ENCODE data around the gene RCOR1. TPM values are rescaled to one million over a fixed set of nuclear protein-coding genes. Genes with fewer than 3 reads are reported as not detected.

Gene RCOR1
- total RNA-seq, 6 experiments from 2014 or later: 24.5 to 27.6 (median 25.1) TPM

DNA sequence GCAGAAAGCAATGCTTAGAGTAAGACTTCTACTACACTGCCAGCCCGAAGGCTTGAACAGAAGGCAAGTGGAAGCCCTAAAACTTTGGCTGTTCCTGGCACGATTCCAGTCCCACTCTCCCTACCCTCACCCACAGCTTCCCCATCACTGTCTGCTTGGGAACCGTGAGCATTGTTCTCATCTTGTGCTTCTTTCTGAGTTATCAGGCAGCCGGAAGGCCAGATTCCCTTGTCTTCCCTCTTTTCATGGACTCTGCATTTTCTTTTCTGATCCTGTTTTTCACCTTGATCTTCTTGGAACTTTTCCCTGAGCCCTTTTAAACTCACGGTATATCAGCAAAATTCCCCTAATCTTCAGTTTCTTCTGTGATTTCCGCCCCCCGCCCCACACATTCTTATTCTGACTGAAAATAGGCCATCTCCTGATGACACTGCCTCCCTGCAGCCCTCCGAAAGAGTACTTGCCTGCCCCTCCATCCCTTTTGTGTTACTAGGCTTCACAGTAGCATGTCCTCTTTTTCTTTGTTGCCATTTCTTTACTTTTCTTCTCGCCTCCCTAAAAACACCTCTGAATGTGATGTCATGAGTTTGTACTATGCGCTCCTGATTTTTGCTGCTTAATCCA lies 29.9 kb downstream of the RCOR1 start:
- Mint-ChIP-seq H3K9me3 (no peaks in the 10 kb centered on the region), H3K4me3 (no peak overlapping the region), H3K27me3 (ENCODE audit: insufficient read depth) (no peaks in the 10 kb centered on the region; the same call in 1 of the 2 replicates), H3K27ac (no peak overlapping the region), H3K4me1 (ENCODE audit: low read depth) (peaks cover 35% of the 10 kb centered on the region), H3K36me3 (ENCODE audit: low read depth) (0 out of 2 replicates have a peak, but pooled peaks cover 6% of the 10 kb centered on the region)
- DNase-seq: no peak
- TF ChIP-seq, protein P1, sequence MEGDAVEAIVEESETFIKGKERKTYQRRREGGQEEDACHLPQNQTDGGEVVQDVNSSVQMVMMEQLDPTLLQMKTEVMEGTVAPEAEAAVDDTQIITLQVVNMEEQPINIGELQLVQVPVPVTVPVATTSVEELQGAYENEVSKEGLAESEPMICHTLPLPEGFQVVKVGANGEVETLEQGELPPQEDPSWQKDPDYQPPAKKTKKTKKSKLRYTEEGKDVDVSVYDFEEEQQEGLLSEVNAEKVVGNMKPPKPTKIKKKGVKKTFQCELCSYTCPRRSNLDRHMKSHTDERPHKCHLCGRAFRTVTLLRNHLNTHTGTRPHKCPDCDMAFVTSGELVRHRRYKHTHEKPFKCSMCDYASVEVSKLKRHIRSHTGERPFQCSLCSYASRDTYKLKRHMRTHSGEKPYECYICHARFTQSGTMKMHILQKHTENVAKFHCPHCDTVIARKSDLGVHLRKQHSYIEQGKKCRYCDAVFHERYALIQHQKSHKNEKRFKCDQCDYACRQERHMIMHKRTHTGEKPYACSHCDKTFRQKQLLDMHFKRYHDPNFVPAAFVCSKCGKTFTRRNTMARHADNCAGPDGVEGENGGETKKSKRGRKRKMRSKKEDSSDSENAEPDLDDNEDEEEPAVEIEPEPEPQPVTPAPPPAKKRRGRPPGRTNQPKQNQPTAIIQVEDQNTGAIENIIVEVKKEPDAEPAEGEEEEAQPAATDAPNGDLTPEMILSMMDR (IDR thresholded peaks at IDR 0.05): no peak

DNA sequence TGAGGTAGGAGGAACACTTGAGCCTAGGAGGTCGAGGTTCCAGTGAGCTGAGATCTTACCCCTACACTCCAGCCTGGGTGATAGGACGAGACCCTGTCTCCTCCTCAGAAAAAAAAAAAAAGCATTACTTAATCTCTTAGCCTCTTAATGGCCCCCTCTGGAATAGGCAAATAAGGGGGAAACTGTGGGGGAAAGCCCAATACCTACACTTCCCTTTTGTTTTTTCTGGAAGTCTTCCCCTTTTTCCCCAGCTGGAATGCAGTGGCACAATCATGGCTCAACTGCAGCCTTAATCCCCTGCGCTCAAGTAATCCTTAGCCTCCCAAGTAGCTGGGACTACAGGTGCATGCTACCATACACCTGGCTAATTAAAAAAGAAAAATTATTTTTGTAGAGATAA lies 32.2 kb downstream of the RCOR1 start:
- 0 out of 2 replicates have a peak, but pooled peaks cover 6% of the 10 kb centered on the region for H3K36me3 Mint-ChIP-seq (ENCODE audit: low read depth)
- peaks cover 50% of the 10 kb centered on the region for H3K4me1 Mint-ChIP-seq (ENCODE audit: low read depth)
- H3K27ac Mint-ChIP-seq: no peak overlapping the region
- TF ChIP-seq, protein P1 (IDR thresholded peaks at IDR 0.05): no peak
- H3K4me3 Mint-ChIP-seq: no peak overlapping the region
- no peaks in the 10 kb centered on the region for H3K9me3 Mint-ChIP-seq
- no peaks in the 10 kb centered on the region; the same call in 1 of the 2 replicates for H3K27me3 Mint-ChIP-seq (ENCODE audit: insufficient read depth)
- no peak for DNase-seq

DNA sequence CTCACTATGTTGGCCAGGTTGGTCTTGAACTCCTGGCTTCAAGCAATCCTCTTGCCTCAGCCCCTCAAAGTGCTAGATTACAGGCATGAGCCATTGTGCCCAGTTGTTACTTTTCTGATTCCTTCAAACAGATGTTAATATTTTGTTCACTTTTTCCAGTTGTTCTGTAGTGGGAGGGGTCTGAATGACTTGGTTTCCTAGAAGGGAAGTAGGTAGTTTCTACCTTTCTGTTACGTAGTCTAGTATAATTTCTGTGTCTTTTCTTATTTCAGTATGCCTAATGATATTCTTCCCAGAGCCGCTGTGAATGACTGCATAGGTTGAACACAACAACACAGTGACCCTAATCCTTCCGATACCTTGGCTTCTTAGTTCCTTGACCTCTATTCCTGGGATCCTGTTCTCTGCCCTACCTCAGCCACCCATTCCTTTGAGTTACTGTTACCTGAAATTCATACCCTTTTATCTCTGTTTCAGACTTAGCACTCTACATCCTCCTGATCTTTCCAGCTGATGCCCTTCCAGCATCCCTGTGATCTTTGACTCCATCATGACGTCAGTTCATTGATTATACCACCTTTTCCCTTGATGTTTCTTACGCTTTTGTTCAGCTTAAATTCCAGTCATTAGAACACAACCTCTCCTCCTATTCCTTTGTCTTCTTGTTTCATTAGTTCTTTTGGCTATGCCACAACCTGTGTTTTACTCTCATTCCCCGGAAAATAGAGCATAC lies 33.3 kb downstream of the RCOR1 start:
- Mint-ChIP-seq H3K4me3 (no peak overlapping the region), H3K27me3 (ENCODE audit: insufficient read depth) (no peaks in the 10 kb centered on the region; the same call in 1 of the 2 replicates), H3K27ac (no peak overlapping the region), H3K9me3 (no peaks in the 10 kb centered on the region), H3K4me1 (ENCODE audit: low read depth) (peaks cover 50% of the 10 kb centered on the region), H3K36me3 (ENCODE audit: low read depth) (0 out of 2 replicates have a peak, but pooled peaks cover 2% of the 10 kb centered on the region)
- TF ChIP-seq, protein P1 (IDR thresholded peaks at IDR 0.05): no peak
- DNase-seq: no peak

DNA sequence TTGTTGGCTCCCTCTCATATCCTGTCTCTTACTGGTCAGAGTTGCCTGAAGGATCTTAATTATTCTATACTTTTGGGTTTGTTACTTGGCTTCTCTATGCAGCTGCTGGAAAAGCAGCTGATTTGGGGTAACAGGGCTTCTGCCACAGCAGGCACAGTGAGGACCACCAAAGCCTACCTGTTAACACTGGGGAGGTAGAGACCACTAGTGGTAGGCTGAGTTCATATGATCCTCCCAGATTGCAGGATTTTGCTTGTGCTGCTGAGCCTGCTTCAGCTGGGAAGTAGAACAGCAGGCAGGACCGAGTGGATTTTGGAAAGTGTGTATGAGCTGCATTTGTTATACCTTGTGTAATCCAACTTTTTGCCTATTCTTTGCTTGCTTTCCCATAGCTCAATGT lies 34.1 kb downstream of the RCOR1 start:
- Mint-ChIP-seq H3K4me3 (no peak overlapping the region), H3K36me3 (ENCODE audit: low read depth) (no peaks in the 10 kb centered on the region)

DNA sequence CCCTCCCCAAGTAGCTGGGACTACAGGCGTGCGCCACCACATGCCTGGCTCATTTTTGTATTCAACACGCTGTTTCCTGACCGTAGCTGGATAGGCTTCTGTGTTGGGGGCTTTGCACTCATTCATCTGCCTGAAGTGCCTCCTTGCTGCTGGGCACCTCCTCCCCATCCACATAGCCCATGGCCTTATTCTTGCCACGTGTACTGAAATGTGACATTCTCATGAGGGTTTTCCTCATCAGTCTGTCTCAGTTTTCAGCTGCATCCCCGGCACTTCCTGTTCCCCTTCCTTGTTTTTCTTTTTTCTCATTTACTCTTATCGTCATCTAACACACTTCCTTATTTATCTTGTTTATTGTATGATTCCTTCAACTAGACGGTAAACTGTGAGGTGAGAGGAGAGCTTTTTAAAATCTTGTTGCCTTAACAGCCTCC lies 36.6 kb downstream of the RCOR1 start:
- Mint-ChIP-seq H3K27ac (peak overlapping the region; percentile 0; the same call in 1 of the 2 replicates), H3K36me3 (ENCODE audit: low read depth) (no peaks in the 10 kb centered on the region), H3K4me3 (no peak overlapping the region), H3K27me3 (ENCODE audit: insufficient read depth) (no peaks in the 10 kb centered on the region; the same call in 1 of the 2 replicates), H3K4me1 (ENCODE audit: low read depth) (peaks cover 43% of the 10 kb centered on the region), H3K9me3 (no peaks in the 10 kb centered on the region)
- no peak for DNase-seq
- TF ChIP-seq, protein P1 (IDR thresholded peaks at IDR 0.05): no peak

More for the DNA sequence above, 34.1 kb downstream of the RCOR1 start:
- H3K9me3 Mint-ChIP-seq: no peaks in the 10 kb centered on the region
- no peak overlapping the region for H3K27ac Mint-ChIP-seq
- TF ChIP-seq, protein P1 (IDR thresholded peaks at IDR 0.05): no peak
- DNase-seq: no peak
- no peaks in the 10 kb centered on the region; the same call in 1 of the 2 replicates for H3K27me3 Mint-ChIP-seq (ENCODE audit: insufficient read depth)
- H3K4me1 Mint-ChIP-seq (ENCODE audit: low read depth): peaks cover 49% of the 10 kb centered on the region
